ENCODE measurements around the gene ECI1. TPM values are rescaled to one million over a fixed set of nuclear protein-coding genes. Genes with fewer than 3 reads are reported as not detected.

Gene ECI1
- polyA plus RNA-seq, 1 experiment: 24.9 TPM

GRCh38 chr16:2284001-2284770 is 32.8 kb upstream of the ECI1 start:
- CTCF ChIA-PET: no interaction called here
- Histone ChIP-seq H3K27me3 (ENCODE audit: control insufficient read depth, insufficient read depth, low read length) (peaks cover 34% of the 10 kb centered on the region), H3K27ac (ENCODE audit: low read depth, low read length) (no peak overlapping the region), H3K4me3 (ENCODE audit: low read depth, low read length) (no peak overlapping the region), H3K9me3 (ENCODE audit: control insufficient read depth, insufficient read depth, low read length) (no peaks in the 10 kb centered on the region; the same call in 1 of the 2 replicates)
- no peak for DNase-seq (ENCODE audit: low read depth, low spot score)
- no peak for TF ChIP-seq CTCF (IDR thresholded peaks at IDR 0.05; ENCODE audit: low read depth, low read length)
- POLR2A ChIA-PET: no interaction called here

- TF ChIP-seq CTCF (IDR thresholded peaks at IDR 0.05; ENCODE audit: low read depth, low read length): no peak
- CTCF ChIA-PET: no interaction called here
- no peaks in the 10 kb centered on the region; the same call in 1 of the 2 replicates for H3K9me3 ChIP-seq (ENCODE audit: control insufficient read depth, insufficient read depth, low read length)
- DNase-seq (ENCODE audit: low read depth, low spot score): no peak
- H3K4me3 ChIP-seq (ENCODE audit: low read depth, low read length): no peak overlapping the region
- H3K27me3 ChIP-seq (ENCODE audit: control insufficient read depth, insufficient read depth, low read length): peaks cover 41% of the 10 kb centered on the region
- POLR2A ChIA-PET: no interaction called here
- H3K27ac ChIP-seq (ENCODE audit: low read depth, low read length): no peak overlapping the region
Observed at GRCh38 chr16:2282866-2283555, 31.6 kb upstream of the ECI1 start.

GRCh38 chr16:2282262-2282661 is 30.9 kb upstream of the ECI1 start:
- no peak overlapping the region for H3K4me3 ChIP-seq (ENCODE audit: low read depth, low read length)
- TF ChIP-seq CTCF (IDR thresholded peaks at IDR 0.05; ENCODE audit: low read depth, low read length): no peak
- H3K27ac ChIP-seq (ENCODE audit: low read depth, low read length): no peak overlapping the region
- no peak for DNase-seq (ENCODE audit: low read depth, low spot score)
- no peaks in the 10 kb centered on the region; the same call in 1 of the 2 replicates for H3K9me3 ChIP-seq (ENCODE audit: control insufficient read depth, insufficient read depth, low read length)
- POLR2A ChIA-PET: no interaction called here
- CTCF ChIA-PET: interaction anchor here (0.5 kb wide), 1 partner anchor 11 kb away, joined by 3 read pairs; no protein-coding TSS in a partner anchor
- peaks cover 46% of the 10 kb centered on the region for H3K27me3 ChIP-seq (ENCODE audit: control insufficient read depth, insufficient read depth, low read length)

GRCh38 chr16:2280981-2281542 is 29.7 kb upstream of the ECI1 start:
- Histone ChIP-seq H3K27ac (ENCODE audit: low read depth, low read length) (no peak overlapping the region), H3K9me3 (ENCODE audit: control insufficient read depth, insufficient read depth, low read length) (no peaks in the 10 kb centered on the region; the same call in 1 of the 2 replicates), H3K4me3 (ENCODE audit: low read depth, low read length) (no peak overlapping the region), H3K27me3 (ENCODE audit: control insufficient read depth, insufficient read depth, low read length) (peaks cover 51% of the 10 kb centered on the region)
- ChIA-PET POLR2A (interaction anchor here (0.5 to 1.8 kb wide), 5 partner anchors 11 to 461 kb away, joined by 3 to 7 read pairs (median 4); partner anchors contain the start of gene ECI1), CTCF (no interaction called here)
- no peak for TF ChIP-seq CTCF (IDR thresholded peaks at IDR 0.05; ENCODE audit: low read depth, low read length)
- DNase-seq (ENCODE audit: low read depth, low spot score): no peak

Measured in AG04450 (cell line).